NCI-H2107 treated with DMSO at 0.1 percent for 48 hours (cell line): ENCODE measurements around the gene SP140.

Experiments
- DNase-seq: peaks from one replicate; lab custom pipeline; 2025; ENCODE audit not compliant: unreplicated experiment; lab: John Stamatoyannopoulos, UW

The SP140 gene

GRCh38 chr2:230360028-230360427 is 134.5 kb downstream of the SP140 start:
- no peak for DNase-seq

- no peak for DNase-seq
Observed at GRCh38 chr2:230362030-230362691, 136.6 kb downstream of the SP140 start.
